SK-N-SH (cell line): Measurements from ENCODE around the gene KCNT1. TPM values are rescaled to one million over a fixed set of nuclear protein-coding genes. Genes with fewer than 3 reads are reported as not detected.

Source experiments
- CTCF ChIA-PET: fragments of 300-600, 350-600 bp; formaldehyde crosslinking; extraction: SDS; loops from one replicate; lab custom pipeline; 2021; lab: Yijun Ruan, JAX
- POLR2A ChIA-PET: fragments of 350-600 bp; sonication (Branson Sonifier 250); formaldehyde crosslinking; extraction: SDS; loops from one replicate; lab custom pipeline; 2020; ENCODE audit warnings: antibody characterized with exemption, inconsistent platforms; lab: Yijun Ruan, JAX
- DNase-seq: peaks from one replicate; pipeline ENCODE4 v3.0.0; 2012
- H2AFZ ChIP-seq: fragments of 200-600 bp; sonication (generic); 2 replicates; pipeline ENCODE4 v1.8.1; 2016; ENCODE audit warnings: antibody characterized with exemption, mild to moderate bottlenecking, low read depth
- H3F3A ChIP-seq: fragments of 200-600 bp; sonication (generic); replicated peaks from 2 replicates; pipeline ENCODE3; 2016; ENCODE audit warnings: antibody characterized with exemption, mild to moderate bottlenecking; ENCODE audit not compliant: insufficient read depth
- H3K27ac ChIP-seq, 2 experiments: fragments of 200-500 bp in 1 of 2; fragments of 200-600 bp in 1 of 2; sonication (Bioruptor generic) in 1 of 2; sonication (generic), shearing (Covaris generic) in 1 of 2; 2 replicates each; pipeline versions ENCODE4 v1.5.1 to v1.6.1; 2014 to 2016; ENCODE audit warnings: low read depth in 2 of 2, inconsistent platforms in 1 of 2, low read length in 1 of 2, mild to moderate bottlenecking in 1 of 2, mixed read lengths in 1 of 2
- H3K27me3 ChIP-seq: fragments of 200-600 bp; sonication (generic), shearing (Covaris generic); 2 replicates; pipeline ENCODE4 v1.6.1; 2016; ENCODE audit warnings: mixed run types; ENCODE audit not compliant: insufficient read depth
- H3K36me3 ChIP-seq, 2 experiments: fragments of 200-500 bp in 1 of 2; fragments of 200-600 bp in 1 of 2; sonication (Bioruptor generic) in 1 of 2; sonication (generic) in 1 of 2; replicated peaks in 1 of 2; 2 replicates each; pipeline versions ENCODE3 to v1.5.1; 2014 to 2016; ENCODE audit warnings: low read length in 1 of 2, mild to moderate bottlenecking in 1 of 2; ENCODE audit not compliant: insufficient read depth in 2 of 2, control insufficient read depth in 1 of 2
- H3K4me1 ChIP-seq, 2 experiments: fragments of 200-500 bp in 1 of 2; fragments of 200-600 bp in 1 of 2; sonication (Bioruptor generic) in 1 of 2; sonication (generic), shearing (Covaris generic) in 1 of 2; 2 replicates each; pipeline versions ENCODE4 v1.5.1 to v1.6.1; 2014 to 2016; ENCODE audit warnings: low read depth in 1 of 2, low read length in 1 of 2, mixed run types in 1 of 2; ENCODE audit not compliant: insufficient read depth in 2 of 2, control insufficient read depth in 1 of 2
- H3K4me2 ChIP-seq: fragments of 200-600 bp; sonication (generic), shearing (Covaris generic); 2 replicates; pipeline ENCODE4 v1.6.1; 2017; ENCODE audit warnings: mixed run types
- H3K4me3 ChIP-seq, 2 experiments: fragments of 200-500 bp in 1 of 2; fragments of 200-600 bp in 1 of 2; sonication (Bioruptor generic) in 1 of 2; sonication (generic), shearing (Covaris generic) in 1 of 2; 2 replicates each; pipeline versions ENCODE4 v1.5.1 to v1.8.1; 2014 to 2016; ENCODE audit warnings: low read depth in 2 of 2, inconsistent platforms in 1 of 2, low read length in 1 of 2, mild to moderate bottlenecking in 1 of 2, mixed read lengths in 1 of 2, moderate library complexity in 1 of 2
- H3K79me2 ChIP-seq: fragments of 200-600 bp; sonication (generic); 2 replicates; pipeline ENCODE4 v1.8.1; 2017; ENCODE audit warnings: mild to moderate bottlenecking; ENCODE audit not compliant: insufficient read depth
- H3K9ac ChIP-seq: fragments of 200-600 bp; sonication (generic); 2 replicates; pipeline ENCODE4 v1.6.1; 2017; ENCODE audit warnings: mixed run types
- H3K9me2 ChIP-seq: fragments of 200-600 bp; sonication (generic); 2 replicates; pipeline ENCODE4 v1.6.1; 2017; ENCODE audit warnings: mixed run types
- H3K9me3 ChIP-seq: fragments of 200-600 bp; sonication (generic); 2 replicates; pipeline ENCODE4 v1.6.1; 2017; ENCODE audit warnings: mixed run types, mild to moderate bottlenecking, moderate library complexity
- H4K20me1 ChIP-seq: fragments of 200-600 bp; sonication (generic); 2 replicates; pipeline ENCODE4 v1.6.1; 2017; ENCODE audit warnings: mild to moderate bottlenecking, mixed run types; ENCODE audit not compliant: insufficient read depth
- CHD2 ChIP-seq: fragments of 150-350 bp; IDR thresholded peaks from 2 replicates; pipeline ENCODE4 v1.6.1; 2018; ENCODE audit warnings: low read length; ENCODE audit not compliant: partially characterized antibody
- EP300 ChIP-seq, 2 experiments: IDR thresholded peaks; 2 replicates each; pipeline versions ENCODE4 v1.4.0 to v1.6.1; 2012; ENCODE audit warnings: borderline replicate concordance in 1 of 2, low read depth in 1 of 2, low read length in 1 of 2
- FOXJ3 ChIP-seq: sonication (generic); formaldehyde crosslinking; IDR thresholded peaks from 2 replicates; pipeline ENCODE4 v1.5.1; 2020; ENCODE audit warnings: mild to moderate bottlenecking, missing genetic modification reagents
- GABPA ChIP-seq: IDR thresholded peaks from 2 replicates; pipeline ENCODE4 v1.4.0; 2012; ENCODE audit warnings: low read depth, mild to moderate bottlenecking
- GATA2 ChIP-seq: sonication (generic); formaldehyde crosslinking; IDR thresholded peaks from 2 replicates; pipeline ENCODE4 v1.5.0; 2020; ENCODE audit warnings: mild to moderate bottlenecking, missing genetic modification reagents
- RAD21 ChIP-seq: IDR thresholded peaks from 2 replicates; pipeline ENCODE4 v1.6.1; 2012; ENCODE audit warnings: mild to moderate bottlenecking, low read length
- RCOR1 ChIP-seq: fragments of 150-350 bp; IDR thresholded peaks from 2 replicates; pipeline ENCODE4 v1.6.1; 2017; ENCODE audit warnings: antibody characterized with exemption, low read length
- RFX5 ChIP-seq: IDR thresholded peaks from 2 replicates; pipeline ENCODE4 v1.6.1; 2012; ENCODE audit warnings: mild to moderate bottlenecking, improper control_type of control experiment, low read length
- SIN3A ChIP-seq: IDR thresholded peaks from 2 replicates; pipeline ENCODE4 v1.6.1; 2012; ENCODE audit warnings: low read depth, mild to moderate bottlenecking, low read length, moderate library complexity, borderline replicate concordance
- SMC3 ChIP-seq: IDR thresholded peaks from 2 replicates; pipeline ENCODE4 v1.6.1; 2012; ENCODE audit warnings: low read depth, low read length, improper control_type of control experiment
- TAF1 ChIP-seq: IDR thresholded peaks from 2 replicates; pipeline ENCODE4 v1.6.1; 2012; ENCODE audit warnings: low read depth, mild to moderate bottlenecking, low read length, moderate library complexity, borderline replicate concordance
- YY1 ChIP-seq: IDR thresholded peaks from 2 replicates; pipeline ENCODE4 v1.4.0; 2012; ENCODE audit warnings: low read depth, mild to moderate bottlenecking
- WGBS: methylation state at CpG from one replicate; pipeline ENCODE4 v1.1.6; 2017; ENCODE audit warnings: low lambda C conversion rate; 5-methylcytosine and 5-hydroxymethylcytosine counted together
- polyA plus RNA-seq, 3 experiments: library from polyadenylated mRNA; depleted of rRNA; stranded (reverse); fragments of >200 nt; gene quantifications; 2 replicates each; pipeline ENCODE4 v1.2.3, GENCODE V29; 2012
- TF ChIP-seq, protein P1 (sequence below): fragments of 150-350 bp; IDR thresholded peaks from 2 replicates; pipeline ENCODE4 v1.6.1; 2017; ENCODE audit warnings: antibody characterized with exemption, low read length, low read depth, borderline replicate concordance
- TF ChIP-seq, protein P2 (sequence below): fragments of 150-350 bp; IDR thresholded peaks from 2 replicates; pipeline ENCODE4 v1.6.1; 2016; ENCODE audit warnings: mild to moderate bottlenecking, low read depth, low read length
- TF ChIP-seq, protein P3 (sequence below): IDR thresholded peaks from 2 replicates; pipeline ENCODE4 v1.4.0; 2012; ENCODE audit warnings: low read depth, borderline replicate concordance
- TF ChIP-seq, protein P4 (sequence below): IDR thresholded peaks from 2 replicates; pipeline ENCODE4; 2012

Gene KCNT1
- polyA plus RNA-seq, 1 of the 3 experiments (the other 2 are of a cell fraction) = 0.08 TPM

DNA sequence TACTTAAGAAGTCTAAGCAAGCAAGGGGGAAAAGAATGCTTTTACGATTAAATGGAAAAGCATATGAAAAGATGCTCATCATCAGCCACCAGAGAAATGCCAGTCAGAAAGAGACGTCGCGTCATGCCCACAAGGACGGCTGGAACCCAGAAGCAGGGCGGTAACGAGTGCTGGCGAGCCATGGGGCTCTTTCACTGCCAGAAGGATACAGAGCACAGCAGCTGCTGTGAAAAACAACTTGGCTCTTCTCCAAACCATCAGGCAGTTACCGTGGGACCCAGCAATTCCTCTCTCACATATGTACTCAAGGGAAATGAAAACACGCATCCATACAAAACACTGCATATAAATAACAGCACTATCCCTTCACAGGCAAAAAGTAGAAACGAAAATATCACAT is 109.8 kb downstream of the KCNT1 start (continued):
- no peak for TF ChIP-seq GABPA
- no peak for TF ChIP-seq YY1

DNA sequence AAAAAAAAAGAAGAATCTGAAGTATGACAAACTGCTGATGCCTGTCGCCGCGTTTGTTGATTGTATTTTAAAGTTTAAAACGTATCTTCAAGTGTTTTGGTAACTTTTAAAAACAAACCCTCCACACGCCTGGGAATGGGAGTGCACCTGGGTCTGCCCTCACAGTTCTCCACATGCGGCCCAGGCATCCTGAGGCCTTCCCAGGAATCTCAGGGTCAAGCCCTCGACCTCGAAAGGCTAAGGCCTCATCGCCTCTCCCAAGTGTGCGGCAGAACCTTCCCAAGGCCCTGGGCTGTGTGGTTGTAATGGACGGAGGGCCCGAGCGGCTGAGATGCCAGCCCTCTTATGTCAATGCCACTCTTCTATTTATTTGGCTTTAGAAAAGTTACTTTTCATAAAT is 111.0 kb downstream of the KCNT1 start:
- no peaks in the 10 kb centered on the region for H3K9me2 ChIP-seq
- no peak overlapping the region for H2AFZ ChIP-seq
- WGBS = 98% methylated on average over 13 of the region's 13 CpGs
- ChIA-PET CTCF (interaction anchor here (0.8 kb wide), 1 partner anchor 310 kb away, joined by 3 read pairs; no protein-coding TSS in a partner anchor), POLR2A (no interaction called here)
- H4K20me1 ChIP-seq = no peaks in the 10 kb centered on the region
- peaks cover 42 to 80% of the 10 kb centered on the region in 2 experiments for H3K36me3 ChIP-seq
- no peak overlapping the region for H3K4me2 ChIP-seq
- H3K27ac ChIP-seq = no peak overlapping the region
- H3K79me2 ChIP-seq = no peaks in the 10 kb centered on the region
- H3K4me3 ChIP-seq = no peak overlapping the region
- TF ChIP-seq GATA2 (CRISPR knock-in tag) = no peak
- TF ChIP-seq SMC3 = no peak
- no peak for TF ChIP-seq RFX5
- TF ChIP-seq RAD21 = no peak
- no peak for TF ChIP-seq FOXJ3 (CRISPR knock-in tag)
- no peak for TF ChIP-seq EP300 (IDR thresholded peaks at IDR 0.05; ENCODE audit: borderline replicate concordance in 1 of 2, low read depth in 1 of 2, low read length in 1 of 2)
- no peaks in the 10 kb centered on the region for H3K9me3 ChIP-seq
- H3K27me3 ChIP-seq = no peaks in the 10 kb centered on the region
- peaks cover 4% of the 10 kb centered on the region for H3F3A ChIP-seq
- H3K9ac ChIP-seq = no peak overlapping the region
- no peak for DNase-seq
- H3K4me1 ChIP-seq = peaks cover 0 to 8% of the 10 kb centered on the region in 2 experiments; a peak in 1 of 4 replicates

DNA sequence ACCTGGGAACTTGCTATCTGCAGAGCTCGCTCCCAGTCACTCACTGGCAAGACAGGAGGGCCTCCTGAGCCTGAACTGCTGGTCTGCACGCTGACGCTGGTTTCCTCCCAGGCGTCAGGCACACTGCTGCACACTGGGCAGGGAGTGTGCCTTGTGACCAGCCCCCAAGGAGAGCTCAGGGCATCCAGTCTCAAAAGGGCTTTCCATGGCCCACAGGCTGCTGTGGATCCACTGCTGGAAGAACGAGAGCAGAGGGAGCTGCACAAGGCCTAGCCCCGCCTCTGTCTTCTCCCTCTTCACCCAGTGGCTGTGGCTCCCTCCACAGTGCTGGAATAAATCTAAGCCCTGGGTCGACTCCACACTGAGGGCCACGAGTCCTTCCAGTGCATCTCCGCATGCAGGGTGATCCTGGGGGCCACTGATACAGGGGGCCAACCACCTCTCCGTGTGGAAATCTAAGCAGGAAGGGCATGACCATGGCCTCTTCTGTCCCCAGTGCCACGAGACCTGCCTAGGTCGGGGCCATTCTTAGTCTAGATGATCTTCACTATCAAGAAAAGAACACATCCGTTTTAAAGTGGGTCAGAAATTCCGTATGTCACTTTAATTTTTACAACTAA is 111.8 kb downstream of the KCNT1 start:
- no peaks in the 10 kb centered on the region for H3K9me2 ChIP-seq
- H3K27ac ChIP-seq = no peak overlapping the region; a peak in 1 of 4 replicates
- no peak overlapping the region for H2AFZ ChIP-seq
- peaks cover under 1% of the 10 kb centered on the region for H3F3A ChIP-seq
- H3K27me3 ChIP-seq = no peaks in the 10 kb centered on the region
- no peak overlapping the region for H3K4me3 ChIP-seq
- CTCF ChIA-PET = no interaction called here
- no peaks in the 10 kb centered on the region for H3K9me3 ChIP-seq
- WGBS = 93% methylated on average over 12 of the region's 14 CpGs
- H3K4me2 ChIP-seq = no peak overlapping the region
- no peaks in the 10 kb centered on the region for H3K79me2 ChIP-seq
- no peak overlapping the region for H3K9ac ChIP-seq
- peaks cover 37 to 83% of the 10 kb centered on the region in 2 experiments for H3K36me3 ChIP-seq
- no peak for DNase-seq
- peaks cover 0 to 8% of the 10 kb centered on the region in 2 experiments; a peak in 1 of 4 replicates for H3K4me1 ChIP-seq
- POLR2A ChIA-PET = no interaction called here
- H4K20me1 ChIP-seq = no peaks in the 10 kb centered on the region
- TF ChIP-seq RCOR1 = no peak
- TF ChIP-seq TAF1 = no peak
- TF ChIP-seq, protein P1, sequence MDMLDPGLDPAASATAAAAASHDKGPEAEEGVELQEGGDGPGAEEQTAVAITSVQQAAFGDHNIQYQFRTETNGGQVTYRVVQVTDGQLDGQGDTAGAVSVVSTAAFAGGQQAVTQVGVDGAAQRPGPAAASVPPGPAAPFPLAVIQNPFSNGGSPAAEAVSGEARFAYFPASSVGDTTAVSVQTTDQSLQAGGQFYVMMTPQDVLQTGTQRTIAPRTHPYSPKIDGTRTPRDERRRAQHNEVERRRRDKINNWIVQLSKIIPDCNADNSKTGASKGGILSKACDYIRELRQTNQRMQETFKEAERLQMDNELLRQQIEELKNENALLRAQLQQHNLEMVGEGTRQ = no peak
- TF ChIP-seq, protein P2, sequence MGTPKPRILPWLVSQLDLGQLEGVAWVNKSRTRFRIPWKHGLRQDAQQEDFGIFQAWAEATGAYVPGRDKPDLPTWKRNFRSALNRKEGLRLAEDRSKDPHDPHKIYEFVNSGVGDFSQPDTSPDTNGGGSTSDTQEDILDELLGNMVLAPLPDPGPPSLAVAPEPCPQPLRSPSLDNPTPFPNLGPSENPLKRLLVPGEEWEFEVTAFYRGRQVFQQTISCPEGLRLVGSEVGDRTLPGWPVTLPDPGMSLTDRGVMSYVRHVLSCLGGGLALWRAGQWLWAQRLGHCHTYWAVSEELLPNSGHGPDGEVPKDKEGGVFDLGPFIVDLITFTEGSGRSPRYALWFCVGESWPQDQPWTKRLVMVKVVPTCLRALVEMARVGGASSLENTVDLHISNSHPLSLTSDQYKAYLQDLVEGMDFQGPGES = no peak
- no peak for TF ChIP-seq SMC3
- no peak for TF ChIP-seq RFX5
- TF ChIP-seq SIN3A = no peak
- no peak for TF ChIP-seq RAD21
- TF ChIP-seq CHD2 = no peak
- TF ChIP-seq EP300 (IDR thresholded peaks at IDR 0.05; ENCODE audit: borderline replicate concordance in 1 of 2, low read depth in 1 of 2, low read length in 1 of 2) = no peak
- TF ChIP-seq, protein P3, sequence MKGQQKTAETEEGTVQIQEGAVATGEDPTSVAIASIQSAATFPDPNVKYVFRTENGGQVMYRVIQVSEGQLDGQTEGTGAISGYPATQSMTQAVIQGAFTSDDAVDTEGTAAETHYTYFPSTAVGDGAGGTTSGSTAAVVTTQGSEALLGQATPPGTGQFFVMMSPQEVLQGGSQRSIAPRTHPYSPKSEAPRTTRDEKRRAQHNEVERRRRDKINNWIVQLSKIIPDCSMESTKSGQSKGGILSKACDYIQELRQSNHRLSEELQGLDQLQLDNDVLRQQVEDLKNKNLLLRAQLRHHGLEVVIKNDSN = no peak
- TF ChIP-seq GABPA = no peak
- TF ChIP-seq, protein P4, sequence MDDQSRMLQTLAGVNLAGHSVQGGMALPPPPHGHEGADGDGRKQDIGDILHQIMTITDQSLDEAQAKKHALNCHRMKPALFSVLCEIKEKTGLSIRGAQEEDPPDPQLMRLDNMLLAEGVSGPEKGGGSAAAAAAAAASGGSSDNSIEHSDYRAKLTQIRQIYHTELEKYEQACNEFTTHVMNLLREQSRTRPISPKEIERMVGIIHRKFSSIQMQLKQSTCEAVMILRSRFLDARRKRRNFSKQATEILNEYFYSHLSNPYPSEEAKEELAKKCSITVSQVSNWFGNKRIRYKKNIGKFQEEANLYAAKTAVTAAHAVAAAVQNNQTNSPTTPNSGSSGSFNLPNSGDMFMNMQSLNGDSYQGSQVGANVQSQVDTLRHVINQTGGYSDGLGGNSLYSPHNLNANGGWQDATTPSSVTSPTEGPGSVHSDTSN = no peak
- no peak for TF ChIP-seq GATA2 (CRISPR knock-in tag)
